NCI-H1694 (cell line): ENCODE results near the gene PIK3CA.
"Not testable (repeated sequence)": the region's sequence is repeated elsewhere in the genome, so short reads cannot be mapped to it uniquely, and the experiment has no call there.

Experiments used
- DNase-seq: peaks from one replicate; lab custom pipeline; 2025; lab: John Stamatoyannopoulos, UW

The PIK3CA gene

GRCh38 chr3:179265092-179265491, 116.9 kb downstream of the PIK3CA start:
- no peak for DNase-seq

DNA sequence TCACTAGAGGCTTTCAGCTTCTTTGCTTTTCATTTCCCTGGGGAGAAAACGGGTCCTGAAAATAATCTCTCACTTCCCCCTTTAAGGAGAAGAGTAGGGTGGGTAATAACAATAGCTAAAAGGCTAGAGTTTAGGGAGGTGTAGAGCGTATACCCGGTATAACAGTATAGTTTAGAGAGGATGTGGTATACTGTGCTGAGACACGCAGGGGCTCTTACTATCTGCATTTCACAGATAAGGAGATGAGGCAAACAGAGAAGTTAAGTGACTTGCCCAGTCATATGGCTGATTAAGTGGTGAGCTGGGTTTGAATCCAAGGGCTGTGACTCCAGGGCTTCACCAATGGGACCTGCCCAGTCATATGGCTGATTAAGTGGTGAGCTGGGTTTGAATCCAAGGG, 117.7 kb downstream of the PIK3CA start:
- DNase-seq = no peak

DNA sequence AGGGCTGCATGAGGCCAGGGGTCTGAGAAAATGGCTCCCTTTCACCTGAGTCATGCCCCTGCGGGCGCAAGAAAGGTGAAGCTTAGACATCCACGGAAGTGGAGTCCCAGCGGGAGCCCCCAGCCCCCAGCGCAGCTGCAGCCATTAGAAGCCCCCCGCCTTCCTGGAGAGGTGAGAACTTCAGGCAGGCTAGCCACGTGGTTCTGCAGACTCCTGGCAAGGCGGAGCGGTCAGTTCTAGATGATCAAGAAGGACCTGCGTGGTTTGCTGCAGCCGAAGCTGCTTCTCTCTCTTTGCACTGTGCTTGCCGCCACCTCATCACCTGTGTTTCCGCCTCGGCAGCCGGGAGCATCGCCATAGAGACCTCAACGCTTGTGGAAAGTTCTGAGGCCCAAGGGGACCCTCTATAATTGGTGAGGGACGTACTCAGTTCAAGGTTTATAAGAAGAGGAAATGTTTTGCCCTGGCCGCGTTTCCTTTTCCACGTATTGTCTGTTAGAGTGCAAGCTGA, 118.6 kb downstream of the PIK3CA start:
- DNase-seq = no peak

GRCh38 chr3:179268400-179269051, 120.4 kb downstream of the PIK3CA start:
- no peak for DNase-seq

DNA sequence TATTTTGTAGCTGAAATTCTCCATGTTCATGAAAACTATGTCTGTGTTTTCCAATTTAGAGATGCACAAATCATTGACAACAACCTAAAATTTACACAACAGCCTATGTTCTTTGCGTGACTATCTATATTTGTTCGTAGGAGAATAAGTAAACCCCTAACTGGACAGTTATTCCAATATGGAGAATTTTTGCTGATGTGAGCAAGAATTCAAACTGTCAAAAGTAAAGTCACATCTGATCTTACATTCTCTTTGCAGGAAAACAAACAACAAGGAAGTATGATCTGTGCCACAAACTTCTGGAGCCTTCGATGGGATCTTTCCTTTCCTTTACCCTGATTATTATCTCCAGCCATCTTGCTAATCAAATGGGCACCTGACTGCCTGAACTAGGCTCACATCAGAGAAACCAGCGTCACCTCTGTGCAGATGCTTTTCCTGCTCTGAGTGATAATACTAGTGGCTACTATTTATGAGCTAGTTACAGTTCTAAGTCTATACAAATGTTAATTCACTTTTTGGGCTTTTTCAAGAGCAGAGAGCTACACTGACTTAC, 121.1 kb downstream of the PIK3CA start:
- DNase-seq = no peak

DNA sequence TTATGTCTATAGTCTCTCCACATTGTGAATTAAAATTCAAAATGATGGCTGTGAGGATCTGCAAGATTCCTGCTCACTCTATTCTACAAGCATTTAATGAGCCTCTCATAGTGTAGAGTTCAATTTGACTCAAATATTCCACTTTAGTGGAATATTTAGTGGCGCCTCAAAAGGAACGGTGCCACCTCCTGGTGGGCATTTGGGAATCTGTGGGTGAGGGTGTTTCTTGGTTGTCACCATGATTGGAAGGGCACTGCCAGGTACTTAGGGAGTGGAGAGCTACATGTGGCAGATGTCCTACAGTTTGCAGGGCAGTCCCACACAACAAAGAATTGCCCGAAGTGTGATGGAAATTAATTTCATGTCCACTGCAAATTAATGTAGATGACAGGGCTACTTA, 124.2 kb downstream of the PIK3CA start:
- DNase-seq = no peak

DNA sequence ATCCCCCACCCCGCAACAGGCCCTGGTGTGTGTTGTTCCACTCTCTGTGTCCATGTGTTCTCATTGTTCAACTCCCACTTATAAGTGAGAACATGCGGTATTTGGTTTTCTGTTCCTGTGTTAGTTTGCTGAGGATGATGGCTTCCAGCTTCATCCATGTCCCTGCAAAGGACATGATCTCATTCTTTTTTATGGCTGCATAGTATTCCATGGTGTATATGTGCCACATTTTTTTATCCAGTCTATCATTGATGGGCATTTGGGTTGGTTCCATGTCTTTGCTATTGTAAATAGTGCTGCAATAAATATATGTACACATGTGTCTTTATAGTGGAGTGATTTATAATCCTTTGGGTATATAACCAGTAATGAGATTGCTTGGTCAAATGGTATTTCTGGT, 126.3 kb downstream of the PIK3CA start:
- DNase-seq = not testable (repeated sequence)

DNA sequence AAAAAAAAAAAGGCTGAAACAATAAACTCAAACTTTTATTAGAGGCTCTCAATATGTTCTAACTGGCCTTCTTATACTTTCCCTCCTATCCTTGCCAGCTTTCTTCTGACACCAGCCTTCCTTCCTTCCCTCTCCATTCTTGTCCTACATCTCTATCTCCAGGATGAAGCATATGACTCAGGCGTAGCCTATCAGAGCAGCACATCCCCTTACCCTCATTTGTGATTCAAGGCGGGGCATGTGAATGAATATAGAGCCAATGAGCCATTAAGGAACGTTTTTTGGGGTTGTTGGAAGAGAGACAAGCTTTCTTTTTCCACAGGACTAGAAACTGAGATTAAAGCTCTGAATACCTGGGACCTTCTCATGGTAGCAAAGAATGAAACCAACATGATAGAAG, 127.8 kb downstream of the PIK3CA start:
- no peak for DNase-seq

- no peak for DNase-seq
These were observed 128.6 kb downstream of the PIK3CA start for GRCh38 chr3:179276743-179277142.

DNA sequence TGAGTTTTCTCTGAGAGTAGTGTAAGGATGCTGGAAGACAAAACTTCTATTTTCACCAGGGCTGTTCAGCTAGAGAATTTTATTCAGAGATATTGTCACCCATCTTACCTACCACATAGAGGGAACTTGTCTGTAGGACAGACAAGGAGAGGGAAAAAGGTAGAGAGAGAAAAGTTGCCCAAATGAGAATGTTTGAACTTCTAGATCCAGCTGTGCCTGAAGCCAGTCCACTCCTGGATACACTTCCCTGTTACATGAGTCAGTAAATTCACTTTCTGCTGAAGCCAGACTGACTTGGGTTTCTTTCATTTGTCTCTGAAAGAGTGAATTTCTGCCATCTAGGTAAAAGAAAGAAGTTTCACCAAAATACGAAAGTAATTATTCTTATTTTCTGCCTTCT, 130.0 kb downstream of the PIK3CA start:
- no peak for DNase-seq

DNA sequence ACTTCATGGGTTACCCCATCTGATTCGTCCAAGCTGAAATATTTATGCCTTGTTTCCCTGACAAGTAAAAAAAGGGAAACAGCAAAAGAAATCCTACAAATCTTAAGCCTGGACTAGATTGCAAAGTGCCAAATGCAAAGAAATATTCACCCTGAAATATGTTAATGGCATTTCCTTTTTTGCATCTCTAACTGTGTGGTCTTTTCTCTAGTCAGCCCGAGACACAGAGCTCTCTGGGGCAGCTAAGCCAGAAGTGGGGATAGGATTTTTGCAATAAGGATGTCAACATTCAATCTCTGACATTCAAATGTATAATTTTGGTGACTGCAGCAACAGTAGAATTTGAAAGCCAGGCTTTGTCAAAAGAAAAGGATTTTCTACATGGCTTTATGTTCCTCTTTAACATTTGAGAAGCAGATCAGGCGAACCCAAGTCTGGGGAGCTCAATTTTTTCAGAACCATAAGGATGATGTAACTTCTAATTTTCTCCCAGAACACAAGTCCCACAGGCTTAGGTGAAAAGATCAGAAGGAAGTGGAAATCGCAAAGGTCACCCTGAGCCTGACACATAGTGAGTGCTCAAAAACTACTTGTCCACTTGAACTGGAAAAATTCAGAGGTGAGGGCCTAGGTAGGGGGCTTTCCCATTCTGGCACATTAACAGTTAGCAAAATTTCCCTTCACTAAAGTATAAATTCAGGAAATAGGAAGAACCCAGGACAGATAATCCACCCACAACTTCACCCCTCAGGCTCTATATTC, 131.0 kb downstream of the PIK3CA start:
- no peak for DNase-seq

- DNase-seq = no peak
These were observed 131.7 kb downstream of the PIK3CA start for GRCh38 chr3:179279837-179280236.

DNA sequence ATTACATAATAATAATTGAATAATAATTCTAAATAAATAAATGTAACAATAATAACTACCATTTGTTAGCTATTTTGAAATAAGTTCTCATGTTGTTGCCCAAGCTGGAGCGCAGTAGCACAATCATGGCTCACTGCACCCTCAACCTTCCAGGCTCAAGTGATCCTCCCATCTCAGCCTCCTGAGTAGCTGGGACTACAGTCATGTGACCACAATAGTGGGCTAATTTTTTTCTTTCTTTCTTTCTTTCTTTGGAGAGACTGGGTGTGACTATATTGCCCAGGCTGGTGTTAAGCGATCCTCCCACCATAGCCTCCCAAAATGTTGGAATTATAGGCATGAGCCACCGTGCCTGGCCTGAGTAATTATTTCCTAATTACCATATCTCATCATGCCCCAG, 133.7 kb downstream of the PIK3CA start:
- no peak for DNase-seq

DNA sequence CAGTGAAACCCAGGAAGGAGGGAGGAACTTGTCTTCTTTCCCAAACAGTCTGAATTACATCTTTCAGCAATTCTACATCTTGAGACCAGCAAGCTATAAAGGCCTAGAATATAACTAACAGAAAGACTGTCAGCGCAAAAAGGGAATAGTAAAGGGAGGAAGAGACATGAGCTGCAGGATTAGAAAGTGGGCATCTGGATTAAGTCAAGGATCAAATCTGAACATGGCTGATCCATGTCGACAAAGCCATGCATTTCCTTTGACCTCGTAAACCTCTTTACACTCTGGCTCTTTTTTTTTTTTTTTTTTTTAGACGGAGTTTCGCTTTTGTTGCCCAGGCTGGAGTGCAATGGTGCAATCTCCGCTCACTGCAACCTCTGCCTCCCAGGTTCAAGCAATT, 138.2 kb downstream of the PIK3CA start:
- DNase-seq = no peak

GRCh38 chr3:179288845-179289244, 140.7 kb downstream of the PIK3CA start:
- DNase-seq = no peak

GRCh38 chr3:179289295-179289694, 141.1 kb downstream of the PIK3CA start:
- DNase-seq = no peak
